Colonic mucosa (tissue), 4 donors: ENCODE results near the gene NPM3. TPM values are rescaled to one million over a fixed set of nuclear protein-coding genes. Genes with fewer than 3 reads are reported as not detected.

Experiments used
- DNase-seq: peaks from one replicate; pipeline ENCODE4 v3.0.0-alpha.2; 2020
- H3K27ac ChIP-seq: fragments of 200-600 bp; one replicate; pipeline ENCODE4 v1.8.0; 2021
- H3K27me3 ChIP-seq: fragments of 200-600 bp; one replicate; pipeline ENCODE4 v1.8.0; 2021
- H3K36me3 ChIP-seq: fragments of 200-600 bp; one replicate; pipeline ENCODE4 v1.8.0; 2021
- H3K4me1 ChIP-seq: fragments of 200-600 bp; one replicate; pipeline ENCODE4 v1.8.0; 2021; ENCODE audit warnings: mild to moderate bottlenecking
- H3K4me3 ChIP-seq: fragments of 200-600 bp; one replicate; pipeline ENCODE4 v1.8.0; 2021
- H3K9ac ChIP-seq, 2 donors: one replicate each; pipeline ENCODE4 v1.7.0; 2013; ENCODE audit warnings: control low read depth in 2 of 2, low read depth in 2 of 2, low read length in 2 of 2
- H3K9me3 ChIP-seq: fragments of 200-600 bp; one replicate; pipeline ENCODE4 v1.8.0; 2021
- CTCF ChIP-seq: fragments of 200-600 bp; IDR thresholded peaks from one replicate; pipeline ENCODE4 v1.8.0; 2022; ENCODE audit warnings: antibody characterized with exemption, mild to moderate bottlenecking
- intact Hi-C: fragments of 100-400 bp; cut with DNase I; formaldehyde crosslinking; loops from one replicate; pipeline ENCODE4 v1.14.1; 2022
- total RNA-seq, 2 donors: library from RNA; stranded (reverse); fragmentation: NEBNext Ultra II Directional in 1 of 2; extraction: Animal tissue kit (Norgen Biotek cat#: 25700) in 1 of 2; gene quantifications; one replicate each; pipeline ENCODE4 v1.2.1, GENCODE V29; 2021
- donor health status: healthy.
- donor health status: DM: no; HTN: no; CAD: no.
- donor health status: DM: no; HTN: no; CAD: no.

Gene NPM3
- total RNA-seq, 2 donors from 2014 or later = 14.6 to 73.6 TPM

GRCh38 chr10:101816376-101816775 is 33.1 kb upstream of the NPM3 start:
- H3K27me3 ChIP-seq = no peaks in the 10 kb centered on the region
- intact Hi-C loops = no loop called here
- H3K4me3 ChIP-seq = peak overlapping the region; percentile 98
- H3K36me3 ChIP-seq = no peaks in the 10 kb centered on the region
- no peak for DNase-seq
- TF ChIP-seq CTCF = no peak
- peak overlapping the region; percentile 98 for H3K27ac ChIP-seq
- H3K4me1 ChIP-seq = peaks cover 7% of the 10 kb centered on the region
- no peaks in the 10 kb centered on the region for H3K9me3 ChIP-seq
- H3K9ac ChIP-seq = peak overlapping the region in 1 of 2 donors; percentile 99

- peaks cover 7% of the 10 kb centered on the region for H3K4me1 ChIP-seq
- no peak for TF ChIP-seq CTCF
- no peak overlapping the region for H3K9ac ChIP-seq
- peaks cover 4% of the 10 kb centered on the region for H3K36me3 ChIP-seq
- peak overlapping the region; percentile 98 for H3K4me3 ChIP-seq
- H3K27ac ChIP-seq = no peak overlapping the region
- H3K27me3 ChIP-seq = no peaks in the 10 kb centered on the region
- intact Hi-C loops = no loop called here
- no peak for DNase-seq
- no peaks in the 10 kb centered on the region for H3K9me3 ChIP-seq
Measured at GRCh38 chr10:101814466-101815071, 31.3 kb upstream of the NPM3 start.

GRCh38 chr10:101812606-101813005 is 29.4 kb upstream of the NPM3 start:
- intact Hi-C loops = no loop called here
- H3K9ac ChIP-seq = no peak overlapping the region
- no peak for TF ChIP-seq CTCF
- H3K9me3 ChIP-seq = no peaks in the 10 kb centered on the region
- H3K4me3 ChIP-seq = no peak overlapping the region
- H3K27ac ChIP-seq = no peak overlapping the region
- peaks cover 7% of the 10 kb centered on the region for H3K4me1 ChIP-seq
- H3K27me3 ChIP-seq = no peaks in the 10 kb centered on the region
- peaks cover 6% of the 10 kb centered on the region for H3K36me3 ChIP-seq
- no peak for DNase-seq

- intact Hi-C loops = no loop called here
Measured at GRCh38 chr10:101807158-101807557, 23.9 kb upstream of the NPM3 start.

GRCh38 chr10:101803511-101803910 is 20.3 kb upstream of the NPM3 start:
- Histone ChIP-seq H3K27ac (no peak overlapping the region), H3K4me1 (no peaks in the 10 kb centered on the region), H3K9me3 (no peaks in the 10 kb centered on the region), H3K36me3 (peaks cover 38% of the 10 kb centered on the region), H3K27me3 (no peaks in the 10 kb centered on the region), H3K9ac (no peak overlapping the region), H3K4me3 (no peak overlapping the region)
- intact Hi-C loops = no loop called here
- DNase-seq = no peak
- TF ChIP-seq CTCF = no peak

More at GRCh38 chr10:101807158-101807557, 23.9 kb upstream of the NPM3 start:
- no peak overlapping the region for H3K9ac ChIP-seq
- H3K27ac ChIP-seq = no peak overlapping the region
- H3K4me1 ChIP-seq = no peaks in the 10 kb centered on the region
- no peak for DNase-seq
- H3K36me3 ChIP-seq = peaks cover 23% of the 10 kb centered on the region
- no peaks in the 10 kb centered on the region for H3K27me3 ChIP-seq
- H3K4me3 ChIP-seq = no peak overlapping the region
- no peak for TF ChIP-seq CTCF
- no peaks in the 10 kb centered on the region for H3K9me3 ChIP-seq
